HEK293 (cell line): ENCODE measurements around the gene ZNF221.
"Not testable (repeated sequence)": the region's sequence is repeated elsewhere in the genome, so short reads cannot be mapped to it uniquely, and the experiment has no call there.

ENCODE experiments used
- CTCF ChIA-PET: fragments of 350-600 bp; formaldehyde crosslinking; extraction: SDS; loops from one replicate; lab custom pipeline; 2021; ENCODE audit warnings: antibody characterized with exemption; lab: Yijun Ruan, JAX
- POLR2A ChIA-PET: fragments of 300-600 bp; formaldehyde crosslinking; extraction: SDS; loops from one replicate; lab custom pipeline; 2020; ENCODE audit warnings: antibody characterized with exemption, inconsistent platforms; lab: Yijun Ruan, JAX
- H3K27ac ChIP-seq: fragments of 200-500 bp; sonication (Bioruptor generic); 2 replicates; pipeline ENCODE4 v1.5.1; 2014; ENCODE audit warnings: low read depth, low read length, control low read depth, inconsistent platforms; ENCODE audit errors: extremely low read depth
- H3K36me3 ChIP-seq, 2 experiments: fragments of 200-500 bp in 1 of 2; sonication (Bioruptor generic) in 1 of 2; 1 replicate in 1 of 2; 2 replicates in 1 of 2; pipeline ENCODE4 v1.5.1; 2014 to 2017; ENCODE audit warnings: inconsistent platforms in 2 of 2, low read length in 2 of 2; ENCODE audit not compliant: control insufficient read depth in 2 of 2, insufficient read depth in 1 of 2
- H3K4me1 ChIP-seq: fragments of 200-500 bp; sonication (Bioruptor generic); 2 replicates; pipeline ENCODE4 v1.5.1; 2014; ENCODE audit warnings: mild to moderate bottlenecking, low read length, inconsistent platforms; ENCODE audit not compliant: control insufficient read depth, insufficient read depth
- H3K4me3 ChIP-seq: 2 replicates; pipeline ENCODE4 v1.5.1; 2011; ENCODE audit warnings: low read depth, mild to moderate bottlenecking, control low read depth, low read length, moderate library complexity
- H3K9me3 ChIP-seq: fragments of 200-500 bp; sonication (Bioruptor generic); 2 replicates; pipeline ENCODE4 v1.5.1; 2014; ENCODE audit warnings: low read depth, low read length, inconsistent platforms; ENCODE audit not compliant: control insufficient read depth, insufficient read depth
- EGR2 ChIP-seq: fragments of 450-650 bp; formaldehyde crosslinking; IDR thresholded peaks from 2 replicates; pipeline ENCODE4 v1.5.1; 2016; ENCODE audit warnings: low read depth, missing biosample characterization, missing genetic modification characterization
- KLF16 ChIP-seq: fragments of 450-650 bp; formaldehyde crosslinking; IDR thresholded peaks from 2 replicates; pipeline ENCODE4 v1.5.1; 2017; ENCODE audit warnings: missing biosample characterization, missing genetic modification characterization
- REPIN1 ChIP-seq: fragments of 450-650 bp; formaldehyde crosslinking; IDR thresholded peaks from 2 replicates; pipeline ENCODE4 v1.5.1; 2017; ENCODE audit warnings: missing biosample characterization, missing genetic modification characterization, low read depth
- SETDB1 ChIP-seq: IDR thresholded peaks from one replicate; pipeline ENCODE4 v1.6.1; 2017; ENCODE audit warnings: mild to moderate bottlenecking, low read length, moderate library complexity, mixed read lengths; ENCODE audit not compliant: insufficient read length
- ZBTB17 ChIP-seq: fragments of 450-650 bp; formaldehyde crosslinking; IDR thresholded peaks from 2 replicates; pipeline ENCODE4 v1.5.1; 2016; ENCODE audit warnings: missing biosample characterization, missing genetic modification characterization
- ZNF112 ChIP-seq: fragments of 450-650 bp; formaldehyde crosslinking; IDR thresholded peaks from 2 replicates; pipeline ENCODE4 v1.5.0; 2017; ENCODE audit warnings: missing biosample characterization, missing genetic modification characterization
- ZNF132 ChIP-seq: fragments of 450-650 bp; formaldehyde crosslinking; IDR thresholded peaks from 2 replicates; pipeline ENCODE4 v1.5.1; 2017; ENCODE audit warnings: missing biosample characterization, missing genetic modification characterization, borderline replicate concordance
- ZNF133 ChIP-seq: fragments of 450-650 bp; formaldehyde crosslinking; IDR thresholded peaks from 2 replicates; pipeline ENCODE4 v1.5.1; 2016; ENCODE audit warnings: missing biosample characterization, missing genetic modification characterization
- ZNF354C ChIP-seq: fragments of 450-650 bp; formaldehyde crosslinking; IDR thresholded peaks from 2 replicates; pipeline ENCODE4 v1.5.1; 2016; ENCODE audit warnings: missing biosample characterization, missing genetic modification characterization, low read depth, borderline replicate concordance
- ZNF37A ChIP-seq: fragments of 450-650 bp; IDR thresholded peaks from 2 replicates; pipeline ENCODE4 v1.5.1; 2018; ENCODE audit warnings: missing biosample characterization, missing genetic modification characterization
- ZNF426 ChIP-seq: fragments of 450-650 bp; formaldehyde crosslinking; IDR thresholded peaks from 2 replicates; pipeline ENCODE4 v1.5.1; 2017; ENCODE audit warnings: missing biosample characterization, missing genetic modification characterization, mild to moderate bottlenecking, inconsistent platforms, moderate library complexity
- ZNF529 ChIP-seq: fragments of 450-650 bp; formaldehyde crosslinking; IDR thresholded peaks from 2 replicates; pipeline ENCODE4 v1.5.1; 2017; ENCODE audit warnings: missing genetic modification characterization, missing biosample characterization; ENCODE audit not compliant: insufficient replicate concordance
- ZNF561 ChIP-seq: fragments of 450-650 bp; IDR thresholded peaks from 2 replicates; pipeline ENCODE4 v1.5.1; 2018; ENCODE audit warnings: missing biosample characterization, missing genetic modification characterization, borderline replicate concordance
- ZNF670 ChIP-seq: fragments of 450-650 bp; formaldehyde crosslinking; IDR thresholded peaks from 2 replicates; pipeline ENCODE4 v1.5.1; 2016; ENCODE audit warnings: missing biosample characterization, missing genetic modification characterization, low read depth
- ZSCAN30 ChIP-seq: fragments of 450-650 bp; IDR thresholded peaks from 2 replicates; pipeline ENCODE4 v1.5.1; 2018; ENCODE audit warnings: missing biosample characterization, mild to moderate bottlenecking, missing genetic modification characterization, moderate library complexity
- TF ChIP-seq, protein P1 (sequence below): fragments of 450-650 bp; formaldehyde crosslinking; IDR thresholded peaks from 2 replicates; pipeline ENCODE4 v1.5.1; 2016; ENCODE audit warnings: missing biosample characterization, missing genetic modification characterization, low read depth
- TF ChIP-seq, protein P2 (sequence below): fragments of 450-650 bp; formaldehyde crosslinking; IDR thresholded peaks from 2 replicates; pipeline ENCODE4 v1.5.1; 2016; ENCODE audit warnings: missing biosample characterization, missing genetic modification characterization
- TF ChIP-seq, protein P3 (sequence below): fragments of 450-650 bp; formaldehyde crosslinking; IDR thresholded peaks from 2 replicates; pipeline ENCODE4 v1.5.1; 2016; ENCODE audit warnings: missing biosample characterization, missing genetic modification characterization
- TF ChIP-seq, protein P4 (sequence below): fragments of 450-650 bp; formaldehyde crosslinking; IDR thresholded peaks from 2 replicates; pipeline ENCODE4 v1.5.1; 2016; ENCODE audit warnings: missing biosample characterization, missing genetic modification characterization
- TF ChIP-seq, protein P5 (sequence below): fragments of 450-650 bp; formaldehyde crosslinking; IDR thresholded peaks from 2 replicates; pipeline ENCODE4 v1.5.1; 2017; ENCODE audit warnings: missing biosample characterization, missing genetic modification characterization

The ZNF221 gene

DNA sequence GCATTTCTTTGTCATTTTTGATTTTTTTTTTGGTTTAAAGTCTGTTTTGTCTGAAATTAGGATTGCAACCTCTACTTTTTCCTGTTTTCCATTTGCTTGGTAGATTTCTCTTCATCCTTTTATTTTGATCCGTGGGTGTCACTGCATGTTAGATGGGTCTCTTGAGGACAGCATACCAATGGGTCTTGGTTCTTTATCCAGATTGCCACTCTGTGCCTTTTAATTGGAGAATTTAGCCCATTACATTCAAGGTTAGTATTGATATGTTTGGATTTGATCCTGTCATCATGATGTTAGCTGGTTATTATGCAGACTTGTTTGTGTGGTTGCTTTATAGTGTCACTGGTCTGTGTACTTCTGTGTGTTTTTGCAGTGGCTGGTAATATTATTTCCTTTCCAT, 3.6 kb upstream of the ZNF221 start:
- TF ChIP-seq, protein P1, sequence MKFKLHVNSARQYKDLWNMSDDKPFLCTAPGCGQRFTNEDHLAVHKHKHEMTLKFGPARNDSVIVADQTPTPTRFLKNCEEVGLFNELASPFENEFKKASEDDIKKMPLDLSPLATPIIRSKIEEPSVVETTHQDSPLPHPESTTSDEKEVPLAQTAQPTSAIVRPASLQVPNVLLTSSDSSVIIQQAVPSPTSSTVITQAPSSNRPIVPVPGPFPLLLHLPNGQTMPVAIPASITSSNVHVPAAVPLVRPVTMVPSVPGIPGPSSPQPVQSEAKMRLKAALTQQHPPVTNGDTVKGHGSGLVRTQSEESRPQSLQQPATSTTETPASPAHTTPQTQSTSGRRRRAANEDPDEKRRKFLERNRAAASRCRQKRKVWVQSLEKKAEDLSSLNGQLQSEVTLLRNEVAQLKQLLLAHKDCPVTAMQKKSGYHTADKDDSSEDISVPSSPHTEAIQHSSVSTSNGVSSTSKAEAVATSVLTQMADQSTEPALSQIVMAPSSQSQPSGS (tag by site-specific recombination): peak; percentile 18; the same call in 1 of the 2 replicates
- TF ChIP-seq SETDB1: peak; percentile 64
- peak; percentile 97 for TF ChIP-seq ZNF529 (tag by site-specific recombination)
- CTCF ChIA-PET: interaction anchor here (0.7 kb wide), 1 partner anchor 195 kb away, joined by 3 read pairs; no protein-coding TSS in a partner anchor
- H3K4me1 ChIP-seq, H3K4me3 ChIP-seq, H3K27ac ChIP-seq: not testable (repeated sequence)
- POLR2A ChIA-PET: interaction anchor here (1.2 to 1.9 kb wide), 2 partner anchors 12 to 46 kb away, joined by 3 to 15 read pairs; partner anchors contain the start of gene ZNF45
- Histone ChIP-seq H3K36me3 (peaks cover 0 to 13% of the 10 kb centered on the region in 2 experiments; a peak in 2 of 3 replicates), H3K9me3 (peaks cover 22% of the 10 kb centered on the region)

DNA sequence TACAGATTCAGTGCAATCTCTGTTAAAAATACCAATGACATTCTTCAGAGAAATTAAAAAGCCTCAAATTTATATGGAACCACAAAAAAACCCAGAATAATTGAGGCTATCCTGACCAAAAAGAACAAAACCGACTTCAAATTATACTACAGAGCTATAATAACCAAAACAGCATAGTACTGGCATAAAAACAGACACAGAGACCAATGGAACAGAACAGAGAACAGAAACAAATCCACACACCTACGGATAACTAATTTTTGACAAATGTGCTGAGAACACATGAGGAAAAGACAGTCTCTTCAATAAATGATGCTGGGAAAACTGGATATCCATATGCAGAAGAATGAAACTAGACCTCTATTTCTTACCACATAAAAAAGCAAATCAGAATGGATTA, 1.2 kb upstream of the ZNF221 start:
- H3K4me1 ChIP-seq, H3K4me3 ChIP-seq, POLR2A ChIA-PET, H3K27ac ChIP-seq: not testable (repeated sequence)
- TF ChIP-seq, protein P2, sequence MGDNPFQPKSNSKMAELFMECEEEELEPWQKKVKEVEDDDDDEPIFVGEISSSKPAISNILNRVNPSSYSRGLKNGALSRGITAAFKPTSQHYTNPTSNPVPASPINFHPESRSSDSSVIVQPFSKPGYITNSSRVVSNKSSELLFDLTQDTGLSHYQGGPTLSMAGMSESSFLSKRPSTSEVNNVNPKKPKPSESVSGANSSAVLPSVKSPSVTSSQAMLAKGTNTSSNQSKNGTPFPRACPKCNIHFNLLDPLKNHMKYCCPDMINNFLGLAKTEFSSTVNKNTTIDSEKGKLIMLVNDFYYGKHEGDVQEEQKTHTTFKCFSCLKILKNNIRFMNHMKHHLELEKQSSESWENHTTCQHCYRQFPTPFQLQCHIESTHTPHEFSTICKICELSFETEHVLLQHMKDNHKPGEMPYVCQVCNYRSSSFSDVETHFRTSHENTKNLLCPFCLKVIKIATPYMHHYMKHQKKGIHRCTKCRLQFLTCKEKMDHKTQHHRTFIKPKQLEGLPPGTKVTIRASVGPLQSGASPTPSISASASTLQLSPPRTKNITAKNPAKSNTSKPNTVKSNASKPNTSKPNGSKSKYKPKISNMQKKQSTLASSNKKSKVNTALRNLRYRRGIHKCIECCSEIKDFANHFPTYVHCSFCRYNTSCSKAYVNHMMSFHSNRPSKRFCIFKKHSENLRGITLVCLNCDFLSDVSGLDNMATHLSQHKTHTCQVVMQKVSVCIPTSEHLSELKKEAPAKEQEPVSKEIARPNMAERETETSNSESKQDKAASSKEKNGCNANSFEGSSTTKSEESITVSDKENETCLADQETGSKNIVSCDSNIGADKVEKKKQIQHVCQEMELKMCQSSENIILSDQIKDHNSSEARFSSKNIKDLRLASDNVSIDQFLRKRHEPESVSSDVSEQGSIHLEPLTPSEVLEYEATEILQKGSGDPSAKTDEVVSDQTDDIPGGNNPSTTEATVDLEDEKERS (tag by site-specific recombination): peak; percentile 97
- CTCF ChIA-PET: interaction anchor here (1.1 kb wide), 1 partner anchor 14 kb away, joined by 6 read pairs; the partner anchor contains the start of gene ZNF45
- Histone ChIP-seq H3K9me3 (peaks cover 21% of the 10 kb centered on the region), H3K36me3 (peaks cover 12 to 27% of the 10 kb centered on the region in 2 experiments)

DNA sequence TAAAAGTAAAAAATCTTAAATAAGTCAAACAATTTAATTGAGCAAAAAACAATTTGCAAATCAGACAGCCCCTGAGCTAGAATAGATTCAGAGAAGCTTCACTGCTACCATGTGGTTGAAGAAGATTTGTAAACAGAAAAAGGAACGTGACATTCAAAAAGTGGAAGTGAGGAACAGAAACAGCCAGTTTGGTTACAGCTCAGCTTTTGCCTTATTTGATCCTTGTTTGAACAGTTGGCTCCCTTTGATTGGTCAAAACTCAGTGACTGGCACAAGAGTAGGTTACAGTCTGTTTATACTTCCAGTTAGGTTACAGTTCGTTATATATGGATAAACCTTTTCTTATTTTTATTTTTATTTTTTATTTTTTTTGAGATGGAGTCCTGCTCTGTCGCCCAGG, 5.8 kb downstream of the ZNF221 start:
- POLR2A ChIA-PET: no interaction called here
- TF ChIP-seq REPIN1 (no peak), ZSCAN30 (tag by site-specific recombination) (no peak), ZNF670 (tag by site-specific recombination) (no peak), EGR2 (tag by site-specific recombination) (no peak), ZNF112 (tag by site-specific recombination) (no peak), ZNF529 (tag by site-specific recombination) (no peak), ZBTB17 (no peak), KLF16 (tag by site-specific recombination) (no peak), ZNF132 (tag by site-specific recombination) (no peak), ZNF133 (tag by site-specific recombination) (no peak), ZNF354C (tag by site-specific recombination) (no peak), ZNF426 (tag by site-specific recombination) (no peak), ZNF37A (no peak), ZNF561 (no peak)
- TF ChIP-seq, protein P3, sequence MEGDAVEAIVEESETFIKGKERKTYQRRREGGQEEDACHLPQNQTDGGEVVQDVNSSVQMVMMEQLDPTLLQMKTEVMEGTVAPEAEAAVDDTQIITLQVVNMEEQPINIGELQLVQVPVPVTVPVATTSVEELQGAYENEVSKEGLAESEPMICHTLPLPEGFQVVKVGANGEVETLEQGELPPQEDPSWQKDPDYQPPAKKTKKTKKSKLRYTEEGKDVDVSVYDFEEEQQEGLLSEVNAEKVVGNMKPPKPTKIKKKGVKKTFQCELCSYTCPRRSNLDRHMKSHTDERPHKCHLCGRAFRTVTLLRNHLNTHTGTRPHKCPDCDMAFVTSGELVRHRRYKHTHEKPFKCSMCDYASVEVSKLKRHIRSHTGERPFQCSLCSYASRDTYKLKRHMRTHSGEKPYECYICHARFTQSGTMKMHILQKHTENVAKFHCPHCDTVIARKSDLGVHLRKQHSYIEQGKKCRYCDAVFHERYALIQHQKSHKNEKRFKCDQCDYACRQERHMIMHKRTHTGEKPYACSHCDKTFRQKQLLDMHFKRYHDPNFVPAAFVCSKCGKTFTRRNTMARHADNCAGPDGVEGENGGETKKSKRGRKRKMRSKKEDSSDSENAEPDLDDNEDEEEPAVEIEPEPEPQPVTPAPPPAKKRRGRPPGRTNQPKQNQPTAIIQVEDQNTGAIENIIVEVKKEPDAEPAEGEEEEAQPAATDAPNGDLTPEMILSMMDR (tag by site-specific recombination): no peak
- TF ChIP-seq, protein P4, sequence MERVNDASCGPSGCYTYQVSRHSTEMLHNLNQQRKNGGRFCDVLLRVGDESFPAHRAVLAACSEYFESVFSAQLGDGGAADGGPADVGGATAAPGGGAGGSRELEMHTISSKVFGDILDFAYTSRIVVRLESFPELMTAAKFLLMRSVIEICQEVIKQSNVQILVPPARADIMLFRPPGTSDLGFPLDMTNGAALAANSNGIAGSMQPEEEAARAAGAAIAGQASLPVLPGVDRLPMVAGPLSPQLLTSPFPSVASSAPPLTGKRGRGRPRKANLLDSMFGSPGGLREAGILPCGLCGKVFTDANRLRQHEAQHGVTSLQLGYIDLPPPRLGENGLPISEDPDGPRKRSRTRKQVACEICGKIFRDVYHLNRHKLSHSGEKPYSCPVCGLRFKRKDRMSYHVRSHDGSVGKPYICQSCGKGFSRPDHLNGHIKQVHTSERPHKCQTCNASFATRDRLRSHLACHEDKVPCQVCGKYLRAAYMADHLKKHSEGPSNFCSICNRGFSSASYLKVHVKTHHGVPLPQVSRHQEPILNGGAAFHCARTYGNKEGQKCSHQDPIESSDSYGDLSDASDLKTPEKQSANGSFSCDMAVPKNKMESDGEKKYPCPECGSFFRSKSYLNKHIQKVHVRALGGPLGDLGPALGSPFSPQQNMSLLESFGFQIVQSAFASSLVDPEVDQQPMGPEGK (tag by site-specific recombination): no peak
- TF ChIP-seq, protein P5, sequence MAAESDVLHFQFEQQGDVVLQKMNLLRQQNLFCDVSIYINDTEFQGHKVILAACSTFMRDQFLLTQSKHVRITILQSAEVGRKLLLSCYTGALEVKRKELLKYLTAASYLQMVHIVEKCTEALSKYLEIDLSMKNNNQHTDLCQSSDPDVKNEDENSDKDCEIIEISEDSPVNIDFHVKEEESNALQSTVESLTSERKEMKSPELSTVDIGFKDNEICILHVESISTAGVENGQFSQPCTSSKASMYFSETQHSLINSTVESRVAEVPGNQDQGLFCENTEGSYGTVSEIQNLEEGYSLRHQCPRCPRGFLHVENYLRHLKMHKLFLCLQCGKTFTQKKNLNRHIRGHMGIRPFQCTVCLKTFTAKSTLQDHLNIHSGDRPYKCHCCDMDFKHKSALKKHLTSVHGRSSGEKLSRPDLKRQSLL (tag by site-specific recombination): no peak

More for the DNA sequence above, 5.8 kb downstream of the ZNF221 start:
- Histone ChIP-seq H3K4me1 (no peaks in the 10 kb centered on the region), H3K27ac (no peak overlapping the region), H3K9me3 (peaks cover 53% of the 10 kb centered on the region), H3K4me3 (no peak overlapping the region), H3K36me3 (peaks cover 29 to 68% of the 10 kb centered on the region in 2 experiments)
- CTCF ChIA-PET: interaction anchor here (0.6 to 1.1 kb wide), 3 partner anchors 11 to 46 kb away, joined by 3 to 5 read pairs (median 3); partner anchors contain the start of gene ZNF45
